GM19099 (cell line): ENCODE results near the gene NKIRAS2.

Source experiments
- POLR2A ChIP-seq: IDR thresholded peaks from 3 replicates; pipeline ENCODE4 v1.6.1; 2011; ENCODE audit warnings: low read depth; ENCODE audit not compliant: insufficient read length; ENCODE audit errors: extremely low read depth

Gene NKIRAS2

GRCh38 chr17:42040818-42041217 is 20.9 kb downstream of the NKIRAS2 start:
- no peak for TF ChIP-seq POLR2A

- no peak for TF ChIP-seq POLR2A
Measured at GRCh38 chr17:42041619-42042018, 21.7 kb downstream of the NKIRAS2 start.

- no peak for TF ChIP-seq POLR2A
Measured at GRCh38 chr17:42042598-42043319, 22.9 kb downstream of the NKIRAS2 start.

- no peak for TF ChIP-seq POLR2A
Measured at GRCh38 chr17:42045719-42046118, 25.8 kb downstream of the NKIRAS2 start.

GRCh38 chr17:42047343-42047742 is 27.5 kb downstream of the NKIRAS2 start:
- no peak for TF ChIP-seq POLR2A

GRCh38 chr17:42049834-42050392 is 30.0 kb downstream of the NKIRAS2 start:
- TF ChIP-seq POLR2A: no peak

GRCh38 chr17:42050393-42051012 is 30.6 kb downstream of the NKIRAS2 start, which contains the start of gene C17orf113:
C17orf113 (minus strand) TSS chr17:42050601; CDS start chr17:42043376, 7,225 bp downstream.
- TF ChIP-seq POLR2A: peak; percentile 23

GRCh38 chr17:42051013-42051400 is 31.1 kb downstream of the NKIRAS2 start:
- no peak for TF ChIP-seq POLR2A

GRCh38 chr17:42051645-42052044 is 31.8 kb downstream of the NKIRAS2 start:
- TF ChIP-seq POLR2A: no peak

GRCh38 chr17:42052346-42052877 is 32.5 kb downstream of the NKIRAS2 start:
- no peak for TF ChIP-seq POLR2A

GRCh38 chr17:42053731-42054500 is 34.0 kb downstream of the NKIRAS2 start:
- TF ChIP-seq POLR2A: no peak

- TF ChIP-seq POLR2A: no peak
Measured at GRCh38 chr17:42055027-42055426, 35.1 kb downstream of the NKIRAS2 start.

- TF ChIP-seq POLR2A: no peak
Measured at GRCh38 chr17:42055496-42055895, 35.6 kb downstream of the NKIRAS2 start.

- no peak for TF ChIP-seq POLR2A
Measured at GRCh38 chr17:42056635-42057034, 36.7 kb downstream of the NKIRAS2 start.

- TF ChIP-seq POLR2A: no peak
Measured at GRCh38 chr17:42058063-42058462, 38.2 kb downstream of the NKIRAS2 start.

GRCh38 chr17:42059815-42060214 is 39.9 kb downstream of the NKIRAS2 start:
- no peak for TF ChIP-seq POLR2A

- TF ChIP-seq POLR2A: no peak
Measured at GRCh38 chr17:42060231-42060630, 40.3 kb downstream of the NKIRAS2 start.
